ENCODE data around the gene AK9. TPM values are rescaled to one million over a fixed set of nuclear protein-coding genes. Genes with fewer than 3 reads are reported as not detected.
"Not testable (repeated sequence)": the region's sequence is repeated elsewhere in the genome, so short reads cannot be mapped to it uniquely, and the experiment has no call there.

Gene AK9
- total RNA-seq, 1 donor from 2014 or later, result 4.2 TPM

DNA sequence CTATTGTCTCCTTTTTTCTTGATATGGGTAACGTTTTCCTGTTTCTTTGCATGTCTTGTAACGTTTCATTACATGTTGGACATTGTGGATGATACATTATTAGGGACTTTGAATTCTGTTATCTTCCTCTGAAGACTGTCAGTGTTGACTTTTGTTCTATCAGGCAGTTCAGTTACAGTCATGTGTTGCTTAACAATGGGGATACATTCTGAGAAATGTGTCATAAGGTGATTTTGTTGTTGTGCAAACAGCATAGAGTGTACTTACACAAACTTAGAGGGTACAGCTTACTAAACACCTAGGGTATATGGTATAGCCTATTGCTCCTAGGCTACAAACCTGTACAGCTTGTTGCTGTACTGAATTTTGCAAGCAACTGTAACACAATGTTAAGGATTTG is 64.7 kb downstream of the AK9 start:
- no peak for DNase-seq (ENCODE audit: low read depth in 2 of 2)

DNA sequence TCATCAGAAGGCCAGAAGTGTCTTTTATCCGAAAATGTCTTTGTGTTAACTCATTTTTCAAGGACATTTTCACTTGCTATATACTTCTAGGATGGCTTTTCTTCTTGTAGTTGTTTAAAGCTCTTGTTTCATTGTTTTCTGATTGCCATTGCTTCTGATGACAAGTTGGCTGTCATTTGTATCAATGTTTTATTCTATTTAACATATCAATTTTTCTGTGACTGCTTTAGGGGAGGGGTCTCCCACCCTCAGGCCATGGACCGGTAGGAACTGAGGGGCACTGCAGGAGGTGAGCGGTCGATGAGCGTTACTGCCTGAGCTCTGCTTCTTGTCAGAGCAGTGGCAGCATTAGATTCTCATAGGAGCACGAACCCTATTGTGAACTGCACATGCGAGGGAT is 65.8 kb downstream of the AK9 start:
- DNase-seq (ENCODE audit: low read depth in 2 of 2), result no peak

DNA sequence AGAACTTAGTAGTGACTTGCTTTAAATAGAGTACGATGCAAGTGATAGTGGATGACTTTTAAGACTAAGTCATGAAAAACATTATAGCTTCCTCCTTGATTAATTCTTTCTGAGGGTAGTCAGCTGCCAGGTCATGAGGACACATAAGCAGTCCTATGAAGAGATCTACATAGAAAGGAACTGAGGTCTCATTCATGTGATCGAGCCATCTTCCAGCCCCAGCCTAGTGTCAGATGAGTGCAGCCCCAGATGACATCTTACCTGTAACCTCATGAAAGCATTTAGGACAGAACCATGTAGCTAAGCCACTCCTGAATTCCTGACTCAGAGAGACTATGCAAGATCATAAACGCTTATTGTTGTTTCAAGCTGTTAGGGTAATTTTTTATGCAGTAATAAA is 67.7 kb downstream of the AK9 start:
- DNase-seq (ENCODE audit: low read depth in 2 of 2), result no peak

DNA sequence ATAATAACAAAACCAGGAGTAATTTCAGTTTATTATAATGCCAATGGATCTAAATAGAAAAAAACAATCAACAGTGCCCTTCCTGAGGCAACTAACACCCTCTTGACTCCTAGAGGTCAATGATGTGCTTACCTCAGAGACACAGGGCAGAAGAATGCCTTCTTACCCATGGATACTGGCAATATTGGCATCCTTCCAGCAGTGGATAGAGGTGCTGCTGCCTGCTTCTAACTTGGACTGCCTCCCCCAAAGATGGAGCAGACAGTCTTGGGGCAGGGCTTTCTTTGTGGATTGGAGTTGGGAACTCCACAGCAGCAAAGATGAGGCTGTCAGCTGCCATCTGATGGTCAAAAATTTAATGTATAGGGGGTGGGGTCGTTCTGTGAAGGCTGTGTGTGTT is 78.7 kb downstream of the AK9 start:
- no peak for DNase-seq (ENCODE audit: low read depth in 2 of 2)

DNA sequence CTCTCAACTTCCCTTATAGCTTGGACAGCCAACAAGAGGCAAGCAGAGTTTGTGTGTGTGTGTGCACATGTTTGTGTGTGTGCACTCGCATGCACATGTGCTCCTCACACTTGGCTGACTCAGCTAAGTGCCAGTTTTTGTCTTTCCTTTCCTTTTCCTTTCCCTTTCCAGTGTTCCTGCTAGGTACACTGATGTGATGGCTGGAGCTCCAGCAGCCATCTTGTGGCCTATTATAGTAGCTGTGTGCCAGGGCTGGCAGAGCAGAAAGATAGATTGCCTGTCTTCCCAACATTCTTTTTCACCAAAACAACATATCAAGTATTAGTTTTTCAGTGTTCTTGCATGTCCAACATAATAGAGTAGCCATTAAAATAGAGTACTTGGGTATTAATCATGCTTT is 79.5 kb downstream of the AK9 start:
- DNase-seq (ENCODE audit: low read depth in 2 of 2), result no peak

DNA sequence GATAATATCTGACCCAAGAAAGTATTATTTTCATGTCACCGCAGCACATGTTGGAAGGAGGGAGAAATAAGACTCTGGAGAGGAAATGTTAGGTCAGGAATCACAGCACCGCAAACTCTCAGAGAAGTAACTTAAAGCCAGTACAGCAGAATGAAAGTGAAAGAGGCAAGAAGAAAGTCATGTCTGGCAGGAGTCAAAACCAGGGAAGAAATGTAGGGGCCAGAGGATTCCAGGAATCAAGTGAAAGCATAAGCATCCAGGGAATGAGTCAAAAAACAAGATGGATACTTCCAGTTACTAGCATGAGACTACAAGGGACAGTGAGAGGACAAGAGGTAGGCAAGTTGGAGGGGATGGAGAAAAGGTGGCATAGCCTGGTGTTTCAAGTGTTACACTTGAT is 80.4 kb downstream of the AK9 start:
- peak in 1 of 2 donors; percentile 6 for DNase-seq (ENCODE audit: low read depth in 2 of 2)

DNA sequence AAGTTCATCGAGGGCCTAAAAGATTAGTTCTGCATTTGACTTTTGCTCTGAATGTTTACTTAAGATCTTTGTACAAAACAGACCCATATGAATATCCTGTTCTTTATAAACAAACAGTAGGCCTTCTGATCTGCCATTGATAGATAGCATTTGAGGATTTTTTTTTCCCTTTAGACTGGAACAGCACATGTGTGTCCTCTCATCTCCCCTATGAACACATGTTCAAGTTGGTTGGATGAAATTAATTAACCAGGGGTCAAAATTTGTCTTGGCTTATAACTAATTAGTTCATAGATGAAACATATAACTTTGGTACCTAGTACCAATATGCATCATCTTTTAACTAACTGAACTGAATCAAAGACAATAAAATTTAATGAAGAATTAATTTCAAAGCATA is 81.3 kb downstream of the AK9 start:
- no peak for DNase-seq (ENCODE audit: low read depth in 2 of 2)

DNA sequence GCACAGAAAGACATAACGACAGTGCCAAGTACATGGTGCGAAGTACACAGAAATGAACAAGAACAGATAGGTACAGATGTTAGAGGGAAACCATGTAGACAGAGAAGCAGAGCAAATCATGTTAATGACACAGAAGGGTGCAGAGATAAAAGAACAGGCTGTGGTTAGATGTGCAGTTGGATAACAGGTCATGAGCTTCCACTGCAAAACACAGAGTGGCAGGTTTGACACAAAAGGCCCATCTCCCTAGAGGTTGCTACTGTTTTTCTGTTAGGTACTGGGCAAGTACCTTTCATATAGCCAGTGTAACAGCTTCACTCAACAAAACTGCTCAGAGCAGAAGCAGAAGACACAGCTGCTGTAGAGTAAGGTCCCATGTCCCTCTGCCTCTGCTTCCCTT is 84.6 kb downstream of the AK9 start:
- DNase-seq (ENCODE audit: low read depth in 2 of 2), result no peak

DNA sequence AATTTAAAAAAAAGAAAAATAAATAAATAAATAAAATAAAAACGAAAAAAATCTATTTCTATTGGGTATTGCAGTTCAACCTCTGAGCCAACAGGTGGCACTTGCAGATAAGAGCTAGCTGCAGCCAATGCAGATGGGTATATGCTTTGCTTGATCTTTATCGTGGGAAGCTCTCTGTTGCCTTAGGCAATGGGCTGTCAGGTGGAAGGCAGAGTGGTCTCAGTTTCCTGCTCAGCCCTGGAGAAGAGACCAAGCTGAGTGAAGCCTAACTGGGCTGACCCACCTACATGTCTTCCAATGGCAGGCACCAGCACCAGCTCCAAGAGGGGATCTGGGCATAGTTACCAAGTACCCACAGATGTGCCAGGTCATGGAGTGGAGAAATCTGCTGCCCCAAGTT is 95.0 kb downstream of the AK9 start:
- peak; percentile 67 to 76 for DNase-seq (ENCODE audit: low read depth in 2 of 2)

DNA sequence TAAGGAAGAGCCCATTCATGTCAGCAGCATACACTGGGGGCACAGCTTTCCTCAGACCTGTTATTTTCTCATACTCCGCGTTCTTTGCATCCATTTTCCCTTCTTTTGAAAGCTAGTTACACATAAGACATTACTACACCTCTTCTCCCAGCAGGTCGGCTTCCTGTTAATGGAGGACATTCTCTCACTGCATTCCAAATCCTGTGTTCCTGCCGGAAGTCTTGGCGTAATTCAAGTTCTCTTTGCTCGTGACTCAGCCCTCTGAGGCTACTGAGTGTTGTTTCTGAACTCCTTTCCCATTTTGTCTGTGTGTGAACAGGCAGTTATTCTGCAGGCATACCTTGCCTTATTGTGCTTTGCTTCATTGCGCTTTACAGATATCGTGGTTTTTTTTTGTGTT is 110.5 kb downstream of the AK9 start:
- DNase-seq (ENCODE audit: low read depth in 2 of 2), result peak in 1 of 2 donors; percentile 74

DNA sequence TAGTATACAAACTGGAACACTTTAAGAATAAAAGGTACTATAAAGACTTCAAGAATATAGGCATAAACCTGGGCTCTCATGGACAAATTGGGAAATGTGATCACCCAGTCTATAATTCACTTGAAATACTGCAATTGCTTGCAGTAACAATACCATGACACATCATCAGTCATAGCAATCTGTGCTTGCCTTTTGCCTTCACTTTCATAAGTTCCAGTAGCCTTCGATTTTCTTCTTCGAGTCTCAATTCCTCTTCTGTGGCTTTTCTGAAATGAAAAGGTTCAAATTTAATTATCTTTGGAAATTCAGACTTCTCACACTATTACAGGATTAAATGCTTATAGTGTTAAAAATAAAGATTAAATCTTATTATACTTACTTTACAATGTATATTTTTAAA is 111.6 kb downstream of the AK9 start:
- DNase-seq (ENCODE audit: low read depth in 2 of 2), result peak in 1 of 2 donors; percentile 13

DNA sequence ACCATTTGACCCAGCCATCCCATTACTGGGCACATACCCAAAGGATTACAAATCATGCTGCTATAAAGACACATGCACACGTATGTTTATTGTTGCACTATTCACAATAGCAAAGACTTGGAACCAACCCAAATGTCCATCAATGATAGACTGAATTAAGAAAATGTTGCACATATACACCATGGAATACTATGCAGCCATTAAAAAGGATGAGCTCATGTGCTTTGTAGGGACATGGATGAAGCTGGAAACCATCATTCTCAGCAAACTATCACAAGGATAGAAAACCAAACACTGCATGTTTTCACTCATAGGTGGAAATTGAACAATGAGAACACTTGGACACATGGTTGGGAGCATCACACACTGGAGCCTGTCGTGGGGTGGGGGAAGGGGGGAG is 121.1 kb downstream of the AK9 start:
- not testable (repeated sequence) for DNase-seq (ENCODE audit: low read depth in 2 of 2)

DNA sequence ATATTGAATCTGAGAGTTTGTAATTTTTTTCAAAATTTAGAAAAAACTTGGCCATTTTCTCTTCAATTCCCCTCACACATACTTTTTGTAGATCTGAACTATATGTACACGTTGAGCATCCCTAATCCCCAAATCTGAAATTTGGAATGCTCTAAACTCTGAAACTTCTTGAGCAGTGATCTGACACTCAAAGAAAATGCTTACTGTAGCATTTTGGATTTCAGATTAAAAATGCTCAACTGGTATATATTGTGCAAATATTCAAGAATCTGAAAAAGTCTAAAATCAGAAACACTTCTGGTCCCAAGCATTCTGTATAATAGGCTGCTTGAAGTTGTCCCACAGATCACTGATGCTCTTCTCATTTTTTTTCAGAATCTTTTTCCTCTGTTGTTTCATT is 129.2 kb downstream of the AK9 start:
- DNase-seq (ENCODE audit: low read depth in 2 of 2), result no peak

DNA sequence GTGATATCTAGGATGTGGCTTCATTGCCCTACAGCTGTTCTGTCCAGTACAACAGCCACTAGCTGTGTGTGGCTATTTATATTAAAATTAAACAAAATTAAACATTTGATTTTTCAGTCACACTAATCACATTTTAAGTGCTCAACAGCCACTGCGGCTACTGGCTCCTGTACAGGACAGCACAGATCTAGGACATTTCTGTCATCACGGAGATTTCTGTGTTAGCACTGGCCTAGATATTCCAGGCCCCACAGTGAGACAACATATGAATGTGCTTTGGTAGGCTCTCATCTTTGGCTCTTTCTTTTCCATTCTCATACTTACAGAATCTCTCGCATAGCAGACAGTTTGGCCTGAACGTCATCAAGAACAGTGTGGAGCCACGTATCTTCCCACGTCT is 159.6 kb downstream of the AK9 start:
- no peak for DNase-seq (ENCODE audit: low read depth in 2 of 2)

DNA sequence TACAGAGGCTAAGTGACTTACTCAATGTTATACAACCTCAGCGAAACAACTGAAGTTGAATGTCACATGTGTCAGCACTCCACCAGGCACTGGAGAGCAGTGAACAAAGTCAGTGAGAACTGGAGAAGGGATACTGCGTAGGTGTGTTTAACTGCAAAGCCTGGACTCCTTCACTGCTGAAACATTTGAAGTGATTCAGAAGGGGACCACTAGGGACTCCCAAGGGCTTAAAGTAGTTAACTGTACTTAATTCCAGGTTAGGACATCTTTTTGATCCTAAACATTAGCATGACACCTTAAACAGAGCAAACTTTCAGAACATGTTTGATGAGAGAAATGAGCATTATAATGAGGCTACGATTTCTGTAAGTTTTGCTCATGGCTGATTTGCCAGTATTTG is 163.0 kb downstream of the AK9 start:
- DNase-seq (ENCODE audit: low read depth in 2 of 2), result peak in 1 of 2 donors; percentile 7

DNA sequence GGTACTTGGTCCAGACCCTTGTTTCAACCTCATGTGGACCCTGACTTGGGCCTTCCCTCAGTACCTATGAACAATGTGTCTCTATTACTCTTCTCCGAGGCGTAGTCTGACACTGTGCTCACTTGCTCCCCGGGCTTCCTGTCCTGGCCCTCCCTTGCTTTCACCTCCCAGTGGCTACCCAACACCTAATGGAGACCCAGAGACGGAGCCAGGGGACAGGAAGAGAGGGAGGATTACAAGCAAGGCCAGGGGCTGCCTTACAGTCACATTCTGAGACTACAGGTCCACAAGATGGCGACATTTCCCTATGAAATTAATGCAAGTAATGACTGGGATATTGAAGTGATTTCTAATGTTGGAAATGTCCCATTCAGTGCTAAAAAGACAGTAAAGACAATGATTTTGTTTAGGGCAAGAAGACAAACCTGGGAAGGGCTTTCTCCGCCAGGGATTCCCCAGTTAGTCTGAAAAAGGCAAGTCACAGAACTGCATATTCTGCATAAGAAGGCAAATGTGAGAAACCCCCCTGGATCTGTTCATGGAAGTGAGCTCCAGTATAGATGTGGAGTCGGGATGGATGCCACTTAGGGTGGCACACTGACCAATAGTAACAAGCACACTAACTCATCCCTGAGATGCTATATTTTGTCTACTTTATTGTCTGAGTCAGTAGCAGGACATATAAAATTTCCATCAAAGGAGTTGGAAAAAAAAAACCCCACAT is 163.9 kb downstream of the AK9 start:
- peak; percentile 76 to 78 for DNase-seq (ENCODE audit: low read depth in 2 of 2)

DNA sequence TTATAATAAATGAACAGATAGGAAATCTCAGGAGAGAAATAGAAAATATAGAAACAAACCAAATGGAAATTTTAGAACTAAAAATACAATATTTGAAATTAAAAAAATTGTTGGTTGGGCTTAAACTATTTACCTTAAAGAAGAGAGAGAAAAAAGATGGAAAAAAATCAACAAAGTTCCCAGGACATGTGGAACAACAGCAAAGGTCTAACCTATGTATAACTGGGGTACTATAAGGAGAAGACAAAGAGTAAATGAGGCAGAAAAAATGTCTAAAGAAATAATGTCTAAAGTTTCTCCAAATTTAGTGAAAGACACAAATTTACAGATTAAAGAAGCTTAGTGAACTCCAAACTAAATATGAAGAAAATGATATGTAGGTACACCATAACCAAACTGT is 166.9 kb downstream of the AK9 start:
- DNase-seq (ENCODE audit: low read depth in 2 of 2), result no peak

DNA sequence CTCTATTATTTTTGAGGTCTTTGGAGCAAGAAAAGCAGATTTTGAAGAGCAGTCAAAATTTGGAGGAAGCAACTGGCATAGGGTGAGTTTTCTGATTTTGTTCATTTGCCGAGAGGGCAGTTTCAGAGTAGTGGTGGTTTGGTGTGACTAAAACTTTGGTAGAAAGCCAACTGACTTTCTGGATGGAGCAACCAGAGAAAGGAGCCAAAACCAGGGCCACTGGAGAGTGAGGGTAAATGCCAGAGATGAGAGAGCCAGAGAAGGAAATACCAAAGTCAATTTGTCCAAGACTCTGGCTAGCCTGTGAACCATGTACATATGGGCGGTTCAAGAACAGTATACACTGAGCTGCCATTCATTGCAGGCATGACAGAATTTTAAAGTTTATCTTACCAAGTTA is 167.5 kb downstream of the AK9 start:
- DNase-seq (ENCODE audit: low read depth in 2 of 2), result peak in 1 of 2 donors; percentile 5

DNA sequence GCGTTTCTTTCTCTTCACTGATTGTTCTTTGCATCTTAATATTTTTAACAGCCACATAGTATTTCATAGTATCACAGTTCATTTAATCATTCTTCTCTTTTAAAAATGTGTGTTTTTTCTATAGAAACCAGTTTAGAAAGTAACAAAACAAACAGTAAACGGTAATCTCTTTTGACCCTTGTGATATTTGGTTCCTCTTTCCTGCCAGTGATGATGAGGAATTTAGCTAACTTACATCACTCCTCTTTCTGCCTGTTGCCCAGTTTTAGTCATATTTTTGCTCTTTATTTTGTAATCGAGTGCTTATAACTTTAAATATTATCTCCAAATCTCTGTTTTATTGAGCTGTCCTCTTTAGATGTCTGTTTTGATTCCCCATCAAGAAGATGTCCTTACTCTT is 169.9 kb downstream of the AK9 start:
- DNase-seq (ENCODE audit: low read depth in 2 of 2), result no peak

DNA sequence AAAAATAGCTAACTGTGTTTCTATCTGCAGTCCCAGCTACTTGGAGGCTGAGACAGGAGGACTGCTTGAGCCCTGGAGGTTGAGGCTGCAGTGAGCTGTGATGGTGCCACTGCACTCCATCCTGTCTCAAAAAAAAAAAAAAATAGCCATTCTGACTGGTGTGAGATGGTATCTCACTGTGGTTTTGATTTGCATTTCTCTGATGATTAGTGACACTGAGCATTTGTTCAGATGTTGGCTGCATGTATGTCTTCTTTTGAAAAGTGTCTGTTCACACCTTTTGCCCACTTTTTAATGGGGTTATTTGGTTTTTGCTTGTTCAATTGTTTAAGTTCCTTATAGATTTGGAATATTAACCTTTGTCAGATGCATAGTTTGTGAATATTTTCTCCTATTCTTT is 171.4 kb downstream of the AK9 start:
- not testable (repeated sequence) for DNase-seq (ENCODE audit: low read depth in 2 of 2)

DNA sequence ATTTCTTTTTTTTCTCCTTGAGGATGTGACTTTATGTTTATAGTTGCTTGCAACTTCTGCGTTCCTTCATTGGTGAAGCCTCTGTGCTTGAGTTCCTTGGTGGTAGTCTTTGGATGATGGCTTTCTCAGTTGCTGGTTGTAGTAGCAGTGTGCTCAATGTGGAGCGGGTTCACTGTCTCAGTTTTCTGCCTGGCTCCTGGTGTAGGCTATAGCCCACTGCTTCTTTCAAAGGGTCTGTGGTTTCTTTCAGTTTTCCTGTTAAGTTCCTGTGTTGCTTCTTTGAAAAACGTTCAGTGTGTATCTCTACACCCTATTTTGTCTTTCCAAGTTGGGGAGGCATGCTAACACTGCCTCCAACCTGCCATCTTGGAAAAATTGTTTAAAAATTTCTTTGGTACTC is 174.1 kb downstream of the AK9 start:
- no peak for DNase-seq (ENCODE audit: low read depth in 2 of 2)

DNA sequence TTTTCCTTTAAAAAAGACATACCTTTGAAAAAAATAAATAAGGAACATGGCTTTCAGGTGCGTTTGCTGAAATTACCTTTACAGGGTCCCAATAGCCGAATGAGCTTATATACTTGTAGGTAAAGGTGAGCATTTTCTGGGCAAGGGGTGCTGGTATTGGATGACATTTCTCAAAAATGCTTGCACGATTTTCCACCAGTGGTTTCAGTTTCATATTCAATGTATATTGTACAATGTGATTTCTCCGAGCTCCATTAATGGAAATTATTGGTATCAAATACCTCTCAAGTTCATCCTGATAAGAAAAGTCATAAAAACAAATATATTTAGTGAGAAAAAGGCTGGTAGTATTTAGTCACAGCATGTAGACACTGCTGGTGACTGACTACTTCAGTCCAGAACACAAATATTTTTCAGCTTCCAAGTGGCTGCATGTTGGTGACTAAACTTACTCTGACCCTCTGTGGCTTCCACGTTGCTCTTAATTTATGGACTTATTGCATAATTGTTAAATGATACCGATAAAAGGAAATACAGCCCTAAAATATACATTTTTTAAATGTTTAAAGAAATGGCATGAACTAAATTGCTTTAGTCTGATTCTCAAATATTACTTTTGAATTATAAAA is 175.1 kb downstream of the AK9 start:
- DNase-seq (ENCODE audit: low read depth in 2 of 2), result no peak

DNA sequence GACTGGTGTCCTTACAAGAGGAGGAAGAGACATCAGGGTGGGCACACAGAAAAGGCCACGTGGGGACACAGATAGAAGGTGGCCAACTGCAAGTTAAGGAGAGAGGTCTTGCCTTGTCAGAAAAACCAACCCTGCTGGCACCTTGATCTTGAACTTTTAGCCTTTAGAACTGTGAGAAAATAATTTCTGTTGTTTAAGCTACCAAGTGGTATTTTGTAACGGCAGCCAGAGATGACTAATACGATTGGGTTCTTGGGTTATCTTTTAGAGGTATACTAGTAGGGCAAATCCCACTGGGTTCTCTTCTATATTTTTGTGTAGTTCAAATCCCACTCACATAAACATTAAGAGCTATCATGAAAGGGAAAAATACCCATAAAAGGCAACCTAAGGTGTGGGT is 176.1 kb downstream of the AK9 start:
- DNase-seq (ENCODE audit: low read depth in 2 of 2), result no peak
